Coronary artery (tissue), 2 donors: ENCODE results near the gene ZNF609.

Source experiments
- DNase-seq: peaks from one replicate; pipeline ENCODE4 v3.0.0-alpha.2; 2017; ENCODE audit warnings: low spot score
- H3K27ac ChIP-seq, 2 donors: fragments of 200-600 bp; sonication (generic); one replicate each; pipeline ENCODE4 v1.5.1; 2016 to 2019
- H3K4me3 ChIP-seq: fragments of 200-600 bp; sonication (generic); 2 replicates; pipeline ENCODE4 v1.5.1; 2016; ENCODE audit warnings: mild to moderate bottlenecking, moderate library complexity
- CTCF ChIP-seq: fragments of 200-600 bp; sonication (generic); IDR thresholded peaks from one replicate; pipeline ENCODE4 v1.5.1; 2019; ENCODE audit warnings: antibody characterized with exemption

ZNF609 gene

GRCh38 chr15:64464276-64465005 is 4.1 kb downstream of the ZNF609 start:
- DNase-seq: no peak
- H3K4me3 ChIP-seq: no peak overlapping the region
- H3K27ac ChIP-seq: no peak overlapping the region
- TF ChIP-seq CTCF: no peak

- no peak for DNase-seq
- H3K27ac ChIP-seq: no peak overlapping the region
- TF ChIP-seq CTCF: no peak
- no peak overlapping the region for H3K4me3 ChIP-seq
Observed at GRCh38 chr15:64466408-64467141, 6.2 kb downstream of the ZNF609 start.

GRCh38 chr15:64472161-64472560 is 11.8 kb downstream of the ZNF609 start:
- Histone ChIP-seq H3K27ac (no peak overlapping the region), H3K4me3 (no peak overlapping the region)
- TF ChIP-seq CTCF: no peak
- DNase-seq: no peak

GRCh38 chr15:64474846-64475245 is 14.5 kb downstream of the ZNF609 start:
- no peak for DNase-seq

GRCh38 chr15:64476550-64476949 is 16.2 kb downstream of the ZNF609 start:
- Histone ChIP-seq H3K27ac (no peak overlapping the region), H3K4me3 (no peak overlapping the region)
- DNase-seq: no peak
- TF ChIP-seq CTCF: no peak

More at GRCh38 chr15:64474846-64475245, 14.5 kb downstream of the ZNF609 start:
- Histone ChIP-seq H3K4me3 (no peak overlapping the region), H3K27ac (no peak overlapping the region)
- TF ChIP-seq CTCF: no peak

- no peak overlapping the region for H3K4me3 ChIP-seq
- DNase-seq: no peak
- TF ChIP-seq CTCF: no peak
- no peak overlapping the region for H3K27ac ChIP-seq
Observed at GRCh38 chr15:64478863-64479262, 18.5 kb downstream of the ZNF609 start.

- no peak for DNase-seq
- H3K27ac ChIP-seq: no peak overlapping the region
- TF ChIP-seq CTCF: no peak
- no peak overlapping the region for H3K4me3 ChIP-seq
Observed at GRCh38 chr15:64480891-64481290, 20.5 kb downstream of the ZNF609 start.
